Gastrocnemius medialis (tissue), 4 donors: ENCODE data around the gene SRGAP1. TPM values are rescaled to one million over a fixed set of nuclear protein-coding genes. Genes with fewer than 3 reads are reported as not detected.
A peak's percentile ranks its signal among the peaks of the same experiment; 100 is the strongest.

Experiments
- ATAC-seq, 2 donors: fragments of 150-250 bp; one replicate each; pipeline ENCODE4 v1.9.1; 2016
- DNase-seq, 2 donors: peaks; one replicate each; pipeline ENCODE4 v3.0.0-alpha.2; 2019
- H3K27ac ChIP-seq, 4 donors: fragments of 200-600 bp; sonication (generic); 1 replicate in 1 of 4; 2 replicates in 3 of 4; pipeline ENCODE4 v1.5.1; 2016 to 2018; ENCODE audit warnings: mild to moderate bottlenecking in 2 of 4, moderate library complexity in 1 of 4
- H3K27me3 ChIP-seq, 3 donors: fragments of 200-600 bp; sonication (generic) in 2 of 3; 1 replicate in 1 of 3; 2 replicates in 2 of 3; pipeline versions ENCODE4 v1.5.1 to v1.6.0; 2016 to 2019; ENCODE audit warnings: mild to moderate bottlenecking in 1 of 3, moderate library complexity in 1 of 3
- H3K36me3 ChIP-seq, 2 donors: fragments of 200-600 bp; sonication (generic) in 1 of 2; one replicate each; pipeline ENCODE4 v1.5.1; 2017 to 2018
- H3K4me1 ChIP-seq, 2 donors: fragments of 200-600 bp; sonication (generic) in 1 of 2; one replicate each; pipeline ENCODE4 v1.5.1; 2016 to 2017; ENCODE audit warnings: mild to moderate bottlenecking in 2 of 2
- H3K4me3 ChIP-seq, 4 donors: fragments of 200-600 bp; sonication (generic) in 3 of 4; 1 replicate in 1 of 4; 2 replicates in 3 of 4; pipeline ENCODE4 v1.5.1; 2016 to 2019; ENCODE audit warnings: mild to moderate bottlenecking in 2 of 4
- H3K9me3 ChIP-seq, 3 donors: fragments of 200-600 bp; sonication (generic) in 2 of 3; 1 replicate in 1 of 3; 2 replicates in 2 of 3; pipeline ENCODE4 v1.5.1; 2016 to 2019
- POLR2A ChIP-seq, 2 donors: fragments of 450-650 bp; IDR thresholded peaks; one replicate each; pipeline ENCODE4 v1.6.1; 2017; ENCODE audit warnings: antibody characterized with exemption in 2 of 2, mild to moderate bottlenecking in 2 of 2, moderate library complexity in 2 of 2
- in situ Hi-C, 4 donors: fragments of 200-750 bp; cut with MboI; loops; one replicate each; pipeline versions ENCODE4 v1.15.0 to v1.8.0; 2017; ENCODE audit warnings: low sequenced_read_pairs in 4 of 4
- intact Hi-C: fragments of 100-400 bp; cut with DNase I; formaldehyde crosslinking; loops from one replicate; pipeline ENCODE4 v1.15.1; 2023; ENCODE audit warnings: low total_unique reads
- total RNA-seq, 4 donors: library from RNA; depleted of rRNA; stranded (reverse); fragments of >200 nt; gene quantifications; one replicate each; pipeline versions ENCODE4 v1.1.0 to v1.2.3, GENCODE V29; 2016
- TF ChIP-seq, protein P1 (sequence below), 5 experiments: fragments of 450-650 bp in 3 of 5; fragments of 200-600 bp in 2 of 5; sonication (generic) in 2 of 5; IDR thresholded peaks in 4 of 5; conservative IDR thresholded peaks in 1 of 5; 1 replicate in 4 of 5; 2 replicates in 1 of 5; pipeline ENCODE4 v1.5.1; 2016 to 2019; ENCODE audit warnings: antibody characterized with exemption in 5 of 5, mild to moderate bottlenecking in 3 of 5, moderate library complexity in 3 of 5

SRGAP1 gene
- total RNA-seq, 4 donors from 2014 or later: 0.36 to 0.85 (median 0.66) TPM

DNA sequence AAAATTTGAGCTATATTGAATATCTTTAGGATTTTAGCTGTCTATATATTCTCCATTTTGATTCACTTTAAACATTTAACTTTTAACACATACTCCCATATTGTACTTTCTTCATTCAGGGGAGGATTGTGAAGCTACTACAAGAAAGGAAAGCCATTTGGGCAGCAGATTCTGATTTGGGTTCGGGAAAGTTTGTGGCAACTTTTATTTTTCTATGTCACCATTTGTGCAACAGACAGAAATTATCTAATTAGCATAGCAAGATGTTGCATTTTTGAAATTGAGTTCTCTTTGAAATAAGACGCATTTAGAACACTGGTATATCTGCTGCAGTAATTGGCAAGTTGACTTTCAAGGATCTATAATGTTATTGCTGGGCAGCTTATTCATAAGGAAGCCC, 243.3 kb downstream of the SRGAP1 start:
- no peak overlapping the region for H3K4me3 ChIP-seq
- no peak for DNase-seq
- H3K36me3 ChIP-seq: no peaks in the 10 kb centered on the region
- ATAC-seq: no peak
- in situ Hi-C loops: no loop called here
- H3K4me1 ChIP-seq: peaks cover 24 to 35% of the 10 kb centered on the region in 2 donors
- no peaks in the 10 kb centered on the region for H3K27me3 ChIP-seq
- TF ChIP-seq POLR2A (IDR thresholded peaks at IDR 0.05): no peak
- TF ChIP-seq, protein P1, sequence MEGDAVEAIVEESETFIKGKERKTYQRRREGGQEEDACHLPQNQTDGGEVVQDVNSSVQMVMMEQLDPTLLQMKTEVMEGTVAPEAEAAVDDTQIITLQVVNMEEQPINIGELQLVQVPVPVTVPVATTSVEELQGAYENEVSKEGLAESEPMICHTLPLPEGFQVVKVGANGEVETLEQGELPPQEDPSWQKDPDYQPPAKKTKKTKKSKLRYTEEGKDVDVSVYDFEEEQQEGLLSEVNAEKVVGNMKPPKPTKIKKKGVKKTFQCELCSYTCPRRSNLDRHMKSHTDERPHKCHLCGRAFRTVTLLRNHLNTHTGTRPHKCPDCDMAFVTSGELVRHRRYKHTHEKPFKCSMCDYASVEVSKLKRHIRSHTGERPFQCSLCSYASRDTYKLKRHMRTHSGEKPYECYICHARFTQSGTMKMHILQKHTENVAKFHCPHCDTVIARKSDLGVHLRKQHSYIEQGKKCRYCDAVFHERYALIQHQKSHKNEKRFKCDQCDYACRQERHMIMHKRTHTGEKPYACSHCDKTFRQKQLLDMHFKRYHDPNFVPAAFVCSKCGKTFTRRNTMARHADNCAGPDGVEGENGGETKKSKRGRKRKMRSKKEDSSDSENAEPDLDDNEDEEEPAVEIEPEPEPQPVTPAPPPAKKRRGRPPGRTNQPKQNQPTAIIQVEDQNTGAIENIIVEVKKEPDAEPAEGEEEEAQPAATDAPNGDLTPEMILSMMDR (IDR thresholded peaks at IDR 0.05 in 4 of 5, conservative IDR thresholded peaks at IDR 0.05 in 1 of 5): no peak
- no peak overlapping the region for H3K27ac ChIP-seq
- intact Hi-C loops: loop anchor here (5.0 kb wide), 2 partner anchors 95 to 135 kb away; partner anchors contain the start of gene KICS2
- no peaks in the 10 kb centered on the region for H3K9me3 ChIP-seq

DNA sequence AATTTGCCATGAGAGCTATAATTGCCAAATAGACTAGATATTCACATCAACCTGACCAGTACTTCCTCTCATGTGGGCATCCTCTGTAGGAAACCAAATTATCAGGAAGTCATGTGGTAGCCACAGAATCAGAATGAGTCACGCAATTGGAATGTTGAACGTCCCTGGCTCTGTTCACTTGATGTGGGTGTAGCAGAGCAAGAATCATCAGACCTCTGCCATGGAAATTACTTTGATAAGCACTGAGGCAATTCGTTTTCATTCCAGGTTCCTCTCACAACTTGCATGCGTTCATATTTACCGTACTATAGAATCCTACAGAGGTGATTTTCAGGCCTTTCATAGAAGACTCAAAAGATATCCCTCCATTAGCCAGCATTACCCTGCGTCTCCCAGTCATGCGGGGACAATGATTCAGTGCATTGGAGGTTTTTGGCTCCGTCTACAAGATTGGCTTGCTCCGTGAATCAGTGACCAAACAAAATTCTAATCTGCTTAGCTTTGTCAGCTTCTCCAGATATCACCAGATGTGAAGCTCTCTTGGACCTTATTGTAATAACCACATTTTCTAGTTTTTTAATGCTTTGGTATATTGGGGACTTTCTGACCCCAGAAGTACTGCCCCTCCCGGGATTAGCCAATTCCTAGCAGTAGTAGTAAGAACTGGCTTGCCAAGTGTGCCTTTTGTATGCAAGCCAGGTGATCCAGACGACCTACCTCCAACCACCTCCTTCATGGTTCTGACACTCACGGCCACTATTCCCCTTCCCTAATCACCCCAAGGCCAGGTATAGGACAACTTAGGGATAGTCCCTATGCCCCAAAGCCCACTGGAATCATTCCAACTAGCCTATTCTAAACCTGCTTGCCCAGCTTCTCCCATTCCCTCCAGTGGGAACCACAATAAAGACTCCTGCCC, 244.2 kb downstream of the SRGAP1 start:
- Histone ChIP-seq H3K27ac (peak overlapping the region; percentile 44 to 67 (median 52)), H3K4me1 (peaks cover 15 to 25% of the 10 kb centered on the region in 2 donors), H3K4me3 (peak overlapping the region in 1 of 4 donors; percentile 21), H3K27me3 (no peaks in the 10 kb centered on the region), H3K9me3 (no peaks in the 10 kb centered on the region), H3K36me3 (no peaks in the 10 kb centered on the region)
- TF ChIP-seq, protein P1 (IDR thresholded peaks at IDR 0.05 in 4 of 5, conservative IDR thresholded peaks at IDR 0.05 in 1 of 5): no peak
- no peak for TF ChIP-seq POLR2A (IDR thresholded peaks at IDR 0.05)
- ATAC-seq (peak; percentile 87 to 91), DNase-seq (peak; percentile 48 to 69)
- in situ Hi-C loops: no loop called here
- intact Hi-C loops: loop anchor here (5.0 kb wide), 2 partner anchors 94 to 134 kb away; partner anchors contain the start of gene KICS2

- peak; percentile 49 to 85 for ATAC-seq
- intact Hi-C loops (no loop called here), in situ Hi-C loops (no loop called here)
- Histone ChIP-seq H3K27me3 (no peaks in the 10 kb centered on the region), H3K9me3 (no peaks in the 10 kb centered on the region), H3K4me1 (peaks cover 11 to 24% of the 10 kb centered on the region in 2 donors), H3K4me3 (no peak overlapping the region), H3K27ac (no peak overlapping the region), H3K36me3 (no peaks in the 10 kb centered on the region)
- TF ChIP-seq, protein P1 (IDR thresholded peaks at IDR 0.05 in 4 of 5, conservative IDR thresholded peaks at IDR 0.05 in 1 of 5): no peak
- TF ChIP-seq POLR2A (IDR thresholded peaks at IDR 0.05): no peak
- DNase-seq: no peak
Observed at GRCh38 chr12:64090047-64090446, 245.5 kb downstream of the SRGAP1 start.

DNA sequence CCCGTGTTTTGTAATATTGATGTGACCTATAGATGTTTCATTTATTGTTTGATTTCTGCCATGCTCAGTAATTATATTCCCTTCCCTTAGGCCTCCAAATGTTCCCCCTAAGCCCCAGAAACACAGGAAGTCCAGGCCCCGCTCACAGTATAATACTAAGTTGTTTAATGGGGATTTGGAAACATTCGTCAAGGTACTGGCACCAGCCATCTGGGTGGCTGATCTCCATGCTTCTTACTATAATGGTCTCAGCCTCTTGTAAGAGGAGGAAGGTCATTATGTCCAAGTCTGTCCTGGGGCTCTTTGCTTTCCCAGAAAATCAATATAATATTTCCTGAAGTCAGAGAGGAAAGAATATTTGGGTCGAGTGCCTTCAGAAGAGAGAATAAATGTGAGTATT, 246.7 kb downstream of the SRGAP1 start:
- in situ Hi-C loops: no loop called here
- TF ChIP-seq POLR2A (IDR thresholded peaks at IDR 0.05): no peak
- TF ChIP-seq, protein P1 (IDR thresholded peaks at IDR 0.05 in 4 of 5, conservative IDR thresholded peaks at IDR 0.05 in 1 of 5): no peak
- Histone ChIP-seq H3K4me3 (no peak overlapping the region), H3K9me3 (no peaks in the 10 kb centered on the region), H3K27me3 (no peaks in the 10 kb centered on the region), H3K27ac (no peak overlapping the region), H3K4me1 (peaks cover 11 to 24% of the 10 kb centered on the region in 2 donors), H3K36me3 (no peaks in the 10 kb centered on the region)
- DNase-seq (no peak), ATAC-seq (no peak)
- intact Hi-C loops: no loop called here
